Chondrocyte (in vitro differentiated cells): ENCODE results near the gene DMBT1. TPM values are rescaled to one million over a fixed set of nuclear protein-coding genes. Genes with fewer than 3 reads are reported as not detected.

Experiments
- DNase-seq: peaks from one replicate; pipeline ENCODE4 v3.0.0; 2021; ENCODE audit warnings: mixed read lengths, low spot score
- H3K27ac Mint-ChIP-seq: one replicate; pipeline ENCODE4 v1.8.0; 2021; ENCODE audit warnings: mild to moderate bottlenecking, moderate library complexity, mixed read lengths; ENCODE audit not compliant: unreplicated experiment
- H3K27me3 Mint-ChIP-seq: 2 replicates; pipeline ENCODE4 v1.8.0; 2021; ENCODE audit warnings: low read depth, mixed read lengths
- H3K36me3 Mint-ChIP-seq: 2 replicates; pipeline ENCODE4 v1.8.0; 2021; ENCODE audit warnings: low read depth, mixed read lengths
- H3K4me1 Mint-ChIP-seq: 2 replicates; pipeline ENCODE4 v1.8.0; 2021; ENCODE audit warnings: low read depth, mild to moderate bottlenecking, mixed read lengths
- H3K4me3 Mint-ChIP-seq: one replicate; pipeline ENCODE4 v1.8.0; 2021; ENCODE audit warnings: mild to moderate bottlenecking, moderate library complexity, mixed read lengths; ENCODE audit not compliant: unreplicated experiment
- H3K9me3 Mint-ChIP-seq: 2 replicates; pipeline ENCODE4 v1.8.0; 2021; ENCODE audit warnings: low read depth, mixed read lengths
- CTCF ChIP-seq: fragments of 200-600 bp; sonication (generic); IDR thresholded peaks from 2 replicates; pipeline ENCODE4 v1.5.0; 2021; ENCODE audit warnings: antibody characterized with exemption, mild to moderate bottlenecking, moderate library complexity
- total RNA-seq: library from RNA; stranded (reverse); gene quantifications from 3 replicates; pipeline ENCODE4 v1.2.1, GENCODE V29; 2021

The DMBT1 gene
- total RNA-seq, 1 donor from 2014 or later = 0.17 TPM

- Mint-ChIP-seq H3K4me3 (no peak overlapping the region), H3K36me3 (no peaks in the 10 kb centered on the region), H3K9me3 (no peaks in the 10 kb centered on the region), H3K4me1 (no peaks in the 10 kb centered on the region), H3K27ac (no peak overlapping the region), H3K27me3 (peaks cover 19% of the 10 kb centered on the region)
- DNase-seq = peak; percentile 61
- TF ChIP-seq CTCF = no peak
Observed at GRCh38 chr10:122588381-122588780, 27.8 kb downstream of the DMBT1 start.

- Mint-ChIP-seq H3K9me3 (no peaks in the 10 kb centered on the region), H3K4me1 (no peaks in the 10 kb centered on the region), H3K36me3 (no peaks in the 10 kb centered on the region), H3K4me3 (no peak overlapping the region), H3K27ac (no peak overlapping the region), H3K27me3 (peaks cover 19% of the 10 kb centered on the region)
- no peak for DNase-seq
- TF ChIP-seq CTCF = no peak
Observed at GRCh38 chr10:122590153-122590552, 29.6 kb downstream of the DMBT1 start.

- Mint-ChIP-seq H3K27ac (no peak overlapping the region), H3K27me3 (peaks cover 14% of the 10 kb centered on the region), H3K4me1 (no peaks in the 10 kb centered on the region), H3K9me3 (no peaks in the 10 kb centered on the region), H3K36me3 (no peaks in the 10 kb centered on the region), H3K4me3 (no peak overlapping the region)
- no peak for TF ChIP-seq CTCF
- no peak for DNase-seq
Observed at GRCh38 chr10:122591736-122592135, 31.2 kb downstream of the DMBT1 start.

GRCh38 chr10:122592161-122592560 is 31.6 kb downstream of the DMBT1 start:
- no peak for DNase-seq
- Mint-ChIP-seq H3K27ac (no peak overlapping the region), H3K9me3 (no peaks in the 10 kb centered on the region), H3K27me3 (peaks cover 13% of the 10 kb centered on the region), H3K4me1 (no peaks in the 10 kb centered on the region), H3K4me3 (no peak overlapping the region), H3K36me3 (no peaks in the 10 kb centered on the region)
- no peak for TF ChIP-seq CTCF

- no peak overlapping the region for H3K27ac Mint-ChIP-seq
- H3K4me3 Mint-ChIP-seq = no peak overlapping the region
- TF ChIP-seq CTCF = no peak
- H3K36me3 Mint-ChIP-seq = no peaks in the 10 kb centered on the region
- DNase-seq = no peak
- no peaks in the 10 kb centered on the region for H3K4me1 Mint-ChIP-seq
- H3K27me3 Mint-ChIP-seq = peaks cover 2% of the 10 kb centered on the region
- no peaks in the 10 kb centered on the region for H3K9me3 Mint-ChIP-seq
Observed at GRCh38 chr10:122617476-122618270, 57.1 kb downstream of the DMBT1 start.
